HG02678 (cell line): ENCODE results near the gene SEZ6.

Experiments used
- ATAC-seq: cut with Tn5 transposase; IDR thresholded peaks from one replicate; pipeline ENCODE4 v1.9.1; 2021; ENCODE audit warnings: mild to moderate bottlenecking, moderate library complexity; ENCODE audit not compliant: unreplicated experiment

Gene SEZ6

GRCh38 chr17:28957277-28957991 is 48.4 kb downstream of the SEZ6 start:
- no peak for ATAC-seq

GRCh38 chr17:28956861-28957260 is 49.0 kb downstream of the SEZ6 start:
- ATAC-seq, result no peak

GRCh38 chr17:28956112-28956511 is 49.7 kb downstream of the SEZ6 start:
- ATAC-seq, result no peak

DNA sequence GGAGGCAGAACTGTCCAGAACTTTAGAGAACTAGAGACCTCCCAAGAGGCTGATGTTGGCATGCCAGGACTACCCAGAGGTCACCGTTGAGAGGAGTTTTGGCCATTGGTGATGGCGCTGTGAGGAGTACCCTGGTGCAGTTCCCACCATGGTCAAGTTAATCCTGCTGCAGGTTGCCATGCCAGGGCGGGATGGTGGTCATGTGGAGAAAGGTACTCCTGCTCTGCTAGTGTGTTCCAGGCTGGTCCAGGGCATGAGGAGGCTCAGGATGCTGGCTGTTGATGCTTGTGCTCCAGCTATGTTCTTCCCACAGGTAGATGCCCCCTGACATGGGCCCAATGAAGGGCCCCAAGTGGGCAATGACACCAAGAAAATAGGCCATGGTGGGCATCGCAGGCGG is 50.4 kb downstream of the SEZ6 start:
- ATAC-seq, result no peak

DNA sequence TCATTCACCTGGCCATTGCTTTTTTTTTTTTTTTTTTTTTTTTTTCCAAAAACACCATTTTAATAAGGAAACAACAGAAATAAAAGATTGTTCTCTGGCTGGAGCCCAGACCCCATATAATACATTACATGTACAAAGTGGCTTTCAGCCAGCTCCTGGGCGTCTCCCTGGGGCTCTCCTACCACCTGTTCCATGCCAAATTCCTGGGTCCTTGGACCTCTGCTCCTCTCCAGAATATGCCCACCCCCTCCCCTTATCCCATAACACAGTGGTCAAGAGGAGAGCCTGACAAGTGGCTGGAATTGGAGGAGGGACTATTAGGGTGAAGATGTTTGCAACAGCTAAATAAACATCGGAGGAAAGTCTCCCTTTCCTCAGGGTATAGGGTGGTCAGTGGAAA is 50.9 kb downstream of the SEZ6 start:
- ATAC-seq, result no peak

- ATAC-seq, result no peak
Observed at GRCh38 chr17:28953444-28954118, 52.3 kb downstream of the SEZ6 start.

GRCh38 chr17:28951991-28952975 is 53.5 kb downstream of the SEZ6 start:
- ATAC-seq, result peak; percentile 53

DNA sequence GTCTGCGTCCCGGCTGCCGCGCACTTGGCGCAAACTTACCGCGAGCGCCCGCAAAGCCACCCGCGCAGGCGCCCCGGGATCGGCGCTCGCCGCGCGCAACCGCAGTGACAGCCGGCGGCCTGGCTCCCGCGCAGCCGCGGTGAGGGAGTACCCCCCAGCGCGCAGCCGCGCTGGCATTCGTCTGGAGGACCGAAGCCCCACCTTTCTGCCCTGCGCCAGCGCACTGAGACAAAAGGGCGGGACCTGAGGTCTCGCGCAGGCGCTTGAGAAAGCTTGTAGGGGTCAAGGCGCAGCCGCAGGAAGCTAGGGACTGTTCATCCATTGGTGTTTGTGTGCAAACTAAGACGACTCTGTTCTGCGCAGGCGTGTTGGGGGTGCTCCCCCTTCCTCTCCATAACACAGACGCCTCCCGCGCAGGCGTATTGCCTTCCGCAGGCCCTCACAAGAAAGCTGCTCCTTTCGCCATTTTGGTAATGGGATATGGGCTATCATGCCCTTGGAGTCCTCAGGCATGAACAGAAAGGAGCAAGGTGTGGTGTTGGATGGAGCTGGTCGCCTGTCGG is 54.3 kb downstream of the SEZ6 start, which contains the start of gene PHF12:
Gene PHF12, minus strand, starts transcription at position 91 of the 563 bp plus-strand sequence. CDS start 558 bp downstream, outside the sequence.
- ATAC-seq, result peak; percentile 66

GRCh38 chr17:28950752-28951427 is 54.9 kb downstream of the SEZ6 start:
- ATAC-seq, result no peak

- ATAC-seq, result no peak
Observed at GRCh38 chr17:28950017-28950751, 55.6 kb downstream of the SEZ6 start.

DNA sequence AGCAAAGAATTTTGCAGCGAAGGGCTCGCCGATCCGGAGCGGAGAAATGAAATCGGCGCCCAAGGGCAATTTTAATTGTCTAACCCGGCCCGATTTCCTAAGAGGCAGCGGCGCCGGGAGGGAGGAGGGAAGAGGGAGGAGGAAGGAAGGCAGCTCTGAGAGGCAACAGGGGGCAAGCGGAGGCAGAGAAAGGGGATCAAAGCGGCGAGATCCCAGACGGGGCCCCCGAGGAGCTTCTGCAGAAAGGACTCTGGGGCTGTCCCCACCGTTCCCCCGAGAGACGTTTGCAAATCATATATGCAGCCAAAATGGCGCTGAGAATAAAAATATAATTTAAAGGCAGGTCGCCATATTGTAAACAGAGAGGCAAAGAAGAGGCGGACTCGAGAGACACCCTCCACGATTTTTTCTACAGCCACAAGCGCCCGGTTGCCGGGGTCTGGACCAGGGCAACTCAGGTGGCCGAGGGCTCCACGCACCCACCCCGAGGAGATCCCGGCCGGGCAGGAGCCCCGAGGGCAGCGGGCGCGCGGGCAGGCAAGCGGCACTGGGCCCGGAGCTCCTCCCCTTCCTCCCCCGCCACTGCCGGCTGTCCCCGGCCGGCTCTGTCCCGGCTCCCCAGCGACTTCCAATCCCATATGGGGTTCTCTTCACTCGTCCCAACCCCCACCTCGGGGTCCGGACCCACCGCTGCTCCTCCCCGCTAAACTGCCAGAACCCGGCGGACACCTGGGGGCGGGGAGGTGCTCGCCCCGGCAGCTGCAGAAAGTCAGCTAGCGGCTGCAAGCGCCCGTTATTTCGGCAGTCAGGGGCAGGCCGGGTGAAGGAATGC is 56.4 kb downstream of the SEZ6 start:
- ATAC-seq, result no peak

DNA sequence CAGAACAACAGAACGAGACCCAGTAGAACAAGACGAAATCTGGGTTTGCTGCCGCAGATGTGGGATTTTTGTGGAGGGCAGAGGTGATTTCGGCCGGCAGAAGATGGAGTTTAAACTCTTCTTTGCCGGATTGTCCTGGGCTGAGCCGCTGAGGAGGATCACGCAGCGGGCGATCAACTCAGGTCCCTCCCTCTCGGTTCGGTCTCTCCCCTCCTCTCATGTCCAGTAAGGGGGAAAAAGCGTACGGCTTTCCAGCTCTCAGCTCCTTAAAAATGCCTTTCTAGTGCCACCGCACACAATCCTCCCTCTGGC is 57.0 kb downstream of the SEZ6 start:
- no peak for ATAC-seq

DNA sequence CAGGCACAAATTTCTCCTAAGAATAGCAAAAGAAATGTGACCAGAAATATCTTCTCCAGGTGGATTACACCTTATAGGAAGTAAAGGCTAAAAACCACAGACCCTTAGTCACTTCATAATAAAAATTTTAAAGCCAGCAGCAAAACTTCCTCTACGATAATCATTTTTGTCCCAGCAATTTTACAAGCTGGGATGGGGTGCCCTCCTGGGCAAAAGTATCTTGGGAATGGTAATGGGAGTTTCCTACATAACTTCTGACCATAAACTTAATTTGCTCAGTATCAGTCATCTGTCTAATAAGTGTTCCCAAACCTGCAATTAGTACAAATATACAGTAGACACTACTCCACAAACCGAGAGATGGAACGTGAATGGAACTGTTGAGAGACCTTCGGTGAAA is 57.5 kb downstream of the SEZ6 start:
- no peak for ATAC-seq

- ATAC-seq, result no peak
Observed at GRCh38 chr17:28947639-28948038, 58.2 kb downstream of the SEZ6 start.

- ATAC-seq, result no peak
Observed at GRCh38 chr17:28946239-28946638, 59.6 kb downstream of the SEZ6 start.

DNA sequence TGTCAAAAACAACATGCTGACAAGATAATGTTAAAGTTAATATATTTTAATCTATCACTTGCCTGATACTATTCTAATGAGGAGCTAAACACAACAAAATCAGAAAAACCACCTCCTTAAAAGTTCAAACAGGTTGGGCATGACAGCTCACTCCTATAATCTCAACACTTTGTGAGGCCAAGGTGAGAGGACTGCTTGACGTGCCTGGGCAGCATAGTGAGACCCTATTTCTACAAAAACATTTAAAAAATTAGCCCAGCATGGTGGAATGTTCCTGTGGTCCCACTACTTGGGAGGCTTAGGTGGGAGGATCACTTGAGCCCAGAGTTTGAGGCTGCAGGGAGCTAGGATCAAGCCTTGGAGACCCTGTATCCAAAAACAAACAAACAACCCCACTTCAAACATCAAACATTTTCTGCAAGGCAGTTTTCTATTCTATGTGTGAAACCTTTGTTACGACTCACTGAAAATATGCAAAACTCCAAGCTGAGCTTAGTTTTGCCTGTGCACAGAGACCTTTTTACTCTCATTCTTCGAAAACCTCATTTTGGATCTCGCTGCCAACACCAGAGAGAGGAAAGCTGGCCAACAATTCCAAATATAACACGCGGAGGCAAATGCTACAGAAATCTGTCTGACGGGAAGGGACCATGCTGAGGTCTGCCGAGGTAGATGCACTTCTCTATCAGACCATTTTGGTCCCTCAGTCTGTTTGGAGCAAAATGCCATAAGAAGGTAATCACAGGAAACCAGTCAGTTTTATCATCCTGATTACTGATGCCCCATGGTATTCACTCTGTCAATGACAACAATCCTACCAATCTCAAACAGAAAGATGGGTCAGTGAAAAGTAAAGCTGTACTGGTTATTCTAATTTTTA is 60.7 kb downstream of the SEZ6 start:
- ATAC-seq, result no peak

DNA sequence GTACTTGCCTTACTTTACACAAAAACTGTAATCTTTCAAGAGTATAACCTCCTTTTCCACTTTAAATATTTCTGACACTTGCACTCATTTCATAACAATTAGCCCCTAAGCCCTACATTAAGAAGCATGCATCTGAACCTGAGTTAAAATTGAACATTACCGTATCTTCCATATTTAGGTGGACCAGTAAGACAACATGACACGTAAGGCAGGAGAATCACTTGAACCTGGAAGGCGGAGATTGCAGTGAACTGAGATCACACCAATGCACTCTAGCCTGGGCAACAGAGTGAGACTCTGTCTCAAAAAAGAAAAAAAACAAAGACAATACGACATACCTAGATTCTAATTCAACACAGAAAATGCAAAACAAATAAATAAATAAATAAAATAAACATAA is 61.5 kb downstream of the SEZ6 start:
- no peak for ATAC-seq

DNA sequence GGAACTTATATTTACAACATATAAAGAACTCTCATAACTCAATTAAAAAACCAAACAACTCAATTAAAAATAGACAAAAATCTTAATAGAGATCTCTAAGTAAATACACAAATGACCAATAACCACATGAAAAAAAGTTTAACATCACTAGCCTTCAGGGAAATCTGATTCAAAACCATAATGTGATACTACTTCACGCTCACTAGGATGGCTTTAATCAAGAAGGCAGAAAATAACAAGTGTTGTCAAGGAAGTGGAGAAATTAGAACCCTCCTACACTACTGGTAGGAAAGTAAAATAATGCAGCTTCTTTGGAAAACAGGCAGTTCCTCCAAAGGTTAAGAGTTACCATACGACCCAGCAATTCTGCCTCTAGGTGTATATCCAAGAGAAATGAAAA is 62.9 kb downstream of the SEZ6 start:
- ATAC-seq, result no peak
